Activated CD4-positive, alpha-beta T cell treated with anti-CD3 and anti-CD28 coated beads for 36 hours (primary cell): Measurements from ENCODE around the gene RAB3C. TPM values are rescaled to one million over a fixed set of nuclear protein-coding genes. Genes with fewer than 3 reads are reported as not detected.

ENCODE experiments used
- ATAC-seq: fragments of 200-7000 bp; cut with Tn5 transposase; one replicate; pipeline ENCODE4 v1.10.0; 2021; ENCODE audit warnings: mild to moderate bottlenecking, moderate library complexity
- CTCF ChIA-PET: fragments of 350-600 bp; sonication (Branson Sonifier 250); formaldehyde crosslinking; loops from one replicate; lab custom pipeline; 2021; ENCODE audit warnings: antibody characterized with exemption; lab: Charles Lee
- POLR2A ChIA-PET: fragments of 350-600 bp; sonication (Branson Sonifier 250); formaldehyde crosslinking; loops from one replicate; lab custom pipeline; 2021; ENCODE audit warnings: antibody characterized with exemption, inconsistent platforms; lab: Charles Lee
- DNase-seq: peaks from one replicate; pipeline ENCODE4 v3.0.0-alpha.2; 2020
- H3K27ac Mint-ChIP-seq: one replicate; pipeline ENCODE4 v1.8.0; 2021; ENCODE audit warnings: mixed read lengths
- H3K27me3 Mint-ChIP-seq: one replicate; pipeline ENCODE4 v1.8.0; 2021; ENCODE audit warnings: mixed read lengths
- H3K36me3 Mint-ChIP-seq: one replicate; pipeline ENCODE4 v1.8.0; 2021; ENCODE audit warnings: low read depth, mixed read lengths
- H3K4me1 Mint-ChIP-seq: one replicate; pipeline ENCODE4 v1.8.0; 2021; ENCODE audit warnings: mixed read lengths
- H3K4me3 Mint-ChIP-seq: one replicate; pipeline ENCODE4 v1.8.0; 2021; ENCODE audit warnings: mild to moderate bottlenecking, moderate library complexity, mixed read lengths
- H3K9me3 Mint-ChIP-seq: one replicate; pipeline ENCODE4 v1.8.0; 2021; ENCODE audit warnings: low read depth, mixed read lengths
- intact Hi-C, 2 experiments: fragments of 100-400 bp; cut with DNase I in 1 of 2; cut with micrococcal nuclease in 1 of 2; formaldehyde crosslinking; loops; one replicate each; pipeline versions ENCODE4 v1.14.2 to v1.15.1; 2022 to 2024; cut with DNase I, micrococcal nuclease
- total RNA-seq, 2 experiments: library from RNA; stranded (reverse); gene quantifications; one replicate each; pipeline ENCODE4 v1.2.3, GENCODE V29; 2021

RAB3C gene
- total RNA-seq, 2 experiments from 2014 or later = not detected

DNA sequence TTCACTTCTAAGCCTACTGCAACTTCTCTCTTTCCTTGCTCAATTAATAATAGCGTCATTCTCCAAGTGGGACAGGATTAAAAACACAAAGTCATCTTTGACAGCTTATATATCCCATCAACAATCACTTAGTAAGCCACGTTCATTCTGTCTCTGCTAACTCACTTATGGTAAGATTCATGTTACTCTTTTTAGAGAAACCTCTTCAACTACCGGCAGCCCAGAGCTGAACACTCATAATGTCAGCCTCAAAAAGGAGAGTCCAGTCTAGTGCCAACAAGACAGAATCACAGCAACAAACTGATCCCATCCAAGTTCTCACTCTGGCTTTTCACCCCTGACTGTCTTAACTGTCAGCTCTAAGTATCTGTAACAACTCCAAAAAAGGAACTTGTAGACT, 196.0 kb downstream of the RAB3C start:
- no peak for ATAC-seq
- Mint-ChIP-seq H3K27ac (no peak overlapping the region), H3K4me3 (no peak overlapping the region), H3K27me3 (peaks cover 31% of the 10 kb centered on the region), H3K4me1 (peaks cover 19% of the 10 kb centered on the region), H3K9me3 (no peaks in the 10 kb centered on the region), H3K36me3 (no peaks in the 10 kb centered on the region)
- ChIA-PET CTCF (interaction anchor here (1.1 to 2.0 kb wide), 2 partner anchors 11 to 46 kb away, joined by 3 to 5 read pairs; no protein-coding TSS in a partner anchor), POLR2A (no interaction called here)
- intact Hi-C loops = no loop called here
- DNase-seq = no peak

DNA sequence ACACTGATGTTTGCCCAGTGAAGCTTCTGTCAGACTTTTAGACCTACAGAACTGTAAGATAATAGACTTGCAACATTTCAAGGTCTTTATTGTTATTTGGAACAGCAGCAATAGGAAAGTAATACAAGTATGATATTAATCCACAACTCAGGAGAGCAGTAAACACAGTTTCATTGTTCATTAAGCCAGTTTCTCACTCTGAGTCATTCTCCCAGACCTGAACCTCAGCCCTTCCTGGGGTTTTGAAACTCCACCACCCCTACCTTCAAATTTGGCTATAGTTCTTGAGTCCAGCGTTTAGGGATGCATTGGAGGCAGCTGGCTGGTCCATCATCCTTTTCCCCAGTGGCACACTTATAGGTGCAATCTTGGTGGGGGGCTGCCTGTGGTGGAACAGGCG, 203.2 kb downstream of the RAB3C start:
- CTCF ChIA-PET = interaction anchor here (0.6 kb wide), 1 partner anchor 29 kb away, joined by 3 read pairs; no protein-coding TSS in a partner anchor
- no peak overlapping the region for H3K27ac Mint-ChIP-seq
- H3K9me3 Mint-ChIP-seq = no peaks in the 10 kb centered on the region
- DNase-seq = no peak
- H3K36me3 Mint-ChIP-seq = no peaks in the 10 kb centered on the region
- POLR2A ChIA-PET = no interaction called here
- H3K4me3 Mint-ChIP-seq = no peak overlapping the region
- intact Hi-C loops = no loop called here
- peak; percentile 9 for ATAC-seq
- peaks cover 8% of the 10 kb centered on the region for H3K4me1 Mint-ChIP-seq
- peaks cover 21% of the 10 kb centered on the region for H3K27me3 Mint-ChIP-seq

DNA sequence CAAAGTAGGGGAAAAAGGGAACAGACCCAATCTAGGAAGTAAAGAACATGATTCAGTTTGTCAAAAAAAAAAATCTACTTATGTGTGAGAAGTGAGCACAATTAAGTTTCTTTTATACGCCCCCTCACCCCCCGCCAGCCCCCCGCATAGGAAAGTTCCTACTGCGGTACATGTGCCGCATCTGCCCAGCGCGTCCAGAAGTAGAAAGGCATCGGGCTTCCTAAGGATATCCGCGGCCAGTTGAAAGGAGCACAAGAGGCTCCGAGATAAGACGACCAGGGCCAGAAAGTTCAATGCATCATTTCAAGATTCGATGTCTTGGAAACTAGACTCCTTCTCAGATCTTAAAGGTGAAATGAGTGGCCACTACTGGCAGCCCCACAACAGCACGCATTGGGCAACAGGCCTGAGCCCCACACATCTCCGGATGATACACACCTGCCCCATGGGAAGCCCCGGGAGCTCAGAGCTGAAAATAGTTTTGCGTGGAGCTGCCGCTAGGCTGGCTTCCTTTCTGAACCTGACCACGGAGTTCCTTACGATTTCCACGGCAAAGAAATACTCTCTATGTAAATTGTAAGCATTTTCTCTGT, 203.9 kb downstream of the RAB3C start:
- DNase-seq = peak; percentile 42
- H3K27ac Mint-ChIP-seq = no peak overlapping the region
- ChIA-PET CTCF (interaction anchor here (0.6 kb wide), 1 partner anchor 28 kb away, joined by 3 read pairs; no protein-coding TSS in a partner anchor), POLR2A (no interaction called here)
- no peaks in the 10 kb centered on the region for H3K9me3 Mint-ChIP-seq
- no peak overlapping the region for H3K4me3 Mint-ChIP-seq
- peaks cover 22% of the 10 kb centered on the region for H3K27me3 Mint-ChIP-seq
- intact Hi-C loops = no loop called here
- no peaks in the 10 kb centered on the region for H3K36me3 Mint-ChIP-seq
- H3K4me1 Mint-ChIP-seq = peaks cover 8% of the 10 kb centered on the region
- ATAC-seq = peak; percentile 74

DNA sequence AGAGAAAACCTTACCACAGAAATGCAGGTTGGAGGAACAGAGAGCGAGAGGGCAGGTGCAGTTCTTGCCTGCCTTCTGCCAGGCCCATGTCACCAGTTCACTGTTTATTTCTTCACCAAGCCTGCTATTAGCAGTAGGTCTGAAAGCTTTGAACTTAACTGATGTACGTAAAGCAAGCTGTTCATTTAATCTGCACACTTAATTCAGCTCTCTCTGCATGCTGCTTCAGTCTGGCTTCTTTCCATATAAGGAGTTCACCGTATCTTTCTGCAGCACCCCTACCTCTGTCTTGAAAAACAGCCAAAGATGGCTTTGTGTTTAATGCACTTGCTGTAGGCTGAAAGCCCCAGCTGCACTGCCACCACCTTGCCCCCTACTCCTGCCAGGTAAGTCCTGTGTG, 205.1 kb downstream of the RAB3C start:
- H3K36me3 Mint-ChIP-seq = no peaks in the 10 kb centered on the region
- DNase-seq (no peak), ATAC-seq (no peak)
- CTCF ChIA-PET = interaction anchor here (0.6 kb wide), 1 partner anchor 270 kb away, joined by 3 read pairs; no protein-coding TSS in a partner anchor
- POLR2A ChIA-PET = no interaction called here
- no peak overlapping the region for H3K4me3 Mint-ChIP-seq
- intact Hi-C loops = no loop called here
- peaks cover 21% of the 10 kb centered on the region for H3K27me3 Mint-ChIP-seq
- no peaks in the 10 kb centered on the region for H3K9me3 Mint-ChIP-seq
- H3K4me1 Mint-ChIP-seq = peaks cover 8% of the 10 kb centered on the region
- H3K27ac Mint-ChIP-seq = no peak overlapping the region

DNA sequence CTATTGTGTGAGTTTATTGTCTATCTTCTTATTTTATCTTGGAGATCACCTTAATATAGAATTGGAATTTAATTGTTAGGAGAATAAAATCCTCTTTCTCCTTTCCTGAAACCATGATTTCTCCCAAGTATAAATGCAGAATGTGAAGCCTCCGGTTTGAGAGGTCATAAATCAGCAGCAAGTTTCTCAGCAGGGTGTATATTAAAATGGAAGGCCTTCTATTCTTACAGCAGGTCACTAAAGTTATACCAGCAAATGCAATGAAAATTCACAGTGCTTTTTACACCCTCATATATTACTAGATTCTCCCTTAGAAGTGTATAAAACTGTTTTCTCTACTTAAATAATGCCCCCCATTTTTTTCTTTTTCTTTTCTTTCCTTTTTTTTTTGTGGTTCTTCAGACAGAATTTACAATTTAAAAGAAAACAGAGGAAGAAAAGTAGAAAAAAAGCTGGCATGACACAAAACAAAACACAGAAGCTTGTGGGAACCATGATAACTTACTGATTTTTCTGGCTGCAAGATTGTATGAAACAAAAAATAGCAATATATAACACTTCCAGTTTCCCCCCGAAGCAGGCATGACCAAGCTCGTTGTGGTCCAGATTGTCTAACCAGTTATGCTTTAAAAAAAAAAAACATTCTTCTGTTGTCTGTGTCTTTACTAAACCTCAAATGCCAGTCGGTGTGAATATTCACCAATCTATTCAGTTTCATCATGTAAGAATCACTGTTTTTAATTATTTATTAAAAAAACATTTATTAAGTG, 211.2 kb downstream of the RAB3C start:
- Mint-ChIP-seq H3K4me1 (peaks cover 18% of the 10 kb centered on the region), H3K27ac (no peak overlapping the region), H3K4me3 (no peak overlapping the region), H3K36me3 (no peaks in the 10 kb centered on the region), H3K27me3 (peaks cover 26% of the 10 kb centered on the region), H3K9me3 (no peaks in the 10 kb centered on the region)
- ATAC-seq (no peak), DNase-seq (no peak)
- ChIA-PET POLR2A (interaction anchor here (0.7 kb wide), 1 partner anchor 97 kb away, joined by 4 read pairs; no protein-coding TSS in a partner anchor), CTCF (interaction anchor here (0.6 to 1.6 kb wide), 3 partner anchors 9 to 233 kb away, joined by 3 read pairs; no protein-coding TSS in a partner anchor)
- intact Hi-C loops = loop anchor here (1.0 to 2.0 kb wide), 3 partner anchors 18 to 29 kb away; no protein-coding TSS in a partner anchor

DNA sequence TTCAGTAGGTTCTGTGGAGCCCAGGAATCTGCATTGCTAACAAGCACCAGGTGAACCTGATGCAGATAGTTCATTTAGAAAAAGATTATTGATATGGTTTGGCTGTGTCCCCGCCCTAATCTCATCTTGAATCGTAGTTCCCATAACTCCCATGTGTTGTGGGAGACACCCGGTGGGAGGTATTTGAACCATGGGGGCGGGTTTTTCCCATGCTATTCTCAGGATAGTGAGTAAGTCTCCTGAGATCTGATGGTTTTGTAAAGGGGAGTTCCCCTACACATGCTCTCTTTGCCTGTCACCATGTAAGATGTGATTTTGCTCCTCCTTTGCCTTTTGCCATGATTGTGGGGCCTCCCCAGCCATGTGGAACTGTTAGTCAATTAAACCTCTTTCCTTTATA, 212.0 kb downstream of the RAB3C start:
- Mint-ChIP-seq H3K27ac (no peak overlapping the region), H3K36me3 (no peaks in the 10 kb centered on the region), H3K4me3 (no peak overlapping the region), H3K27me3 (peaks cover 29% of the 10 kb centered on the region), H3K9me3 (no peaks in the 10 kb centered on the region), H3K4me1 (peaks cover 18% of the 10 kb centered on the region)
- intact Hi-C loops = loop anchor here (1.0 to 2.0 kb wide), 3 partner anchors 19 to 30 kb away; no protein-coding TSS in a partner anchor
- CTCF ChIA-PET = interaction anchor here (1.6 kb wide), 1 partner anchor 10 kb away, joined by 3 read pairs; no protein-coding TSS in a partner anchor
- DNase-seq (peak; percentile 81), ATAC-seq (peak; percentile 92)
- POLR2A ChIA-PET = no interaction called here

DNA sequence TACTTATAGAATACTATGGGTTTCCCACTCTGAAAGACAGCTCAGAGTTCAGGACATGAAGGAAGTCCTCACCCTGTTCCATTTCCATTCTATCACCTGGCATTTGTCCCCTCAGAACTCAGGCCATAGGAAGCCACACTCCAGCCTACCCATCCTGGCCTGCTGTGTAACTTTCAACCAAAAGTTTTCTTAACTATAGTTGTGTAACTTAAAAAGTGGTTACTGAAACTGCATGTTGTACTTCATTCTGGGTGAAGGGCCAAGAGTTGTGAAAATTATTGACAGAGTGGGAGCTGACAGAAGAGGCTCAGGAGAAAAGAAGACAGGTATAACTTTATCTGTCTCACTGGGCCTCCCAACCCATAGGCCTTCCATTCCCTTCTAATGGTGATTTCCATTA, 212.5 kb downstream of the RAB3C start:
- intact Hi-C loops = loop anchor here in 1 of 2 experiments (2.0 kb wide), 1 partner anchor 31 kb away; no protein-coding TSS in a partner anchor
- DNase-seq = no peak
- no peak for ATAC-seq
- Mint-ChIP-seq H3K9me3 (no peaks in the 10 kb centered on the region), H3K4me3 (no peak overlapping the region), H3K27me3 (peaks cover 28% of the 10 kb centered on the region), H3K36me3 (no peaks in the 10 kb centered on the region), H3K27ac (no peak overlapping the region), H3K4me1 (peaks cover 18% of the 10 kb centered on the region)
- POLR2A ChIA-PET = no interaction called here
- CTCF ChIA-PET = interaction anchor here (1.6 kb wide), 1 partner anchor 11 kb away, joined by 3 read pairs; no protein-coding TSS in a partner anchor

DNA sequence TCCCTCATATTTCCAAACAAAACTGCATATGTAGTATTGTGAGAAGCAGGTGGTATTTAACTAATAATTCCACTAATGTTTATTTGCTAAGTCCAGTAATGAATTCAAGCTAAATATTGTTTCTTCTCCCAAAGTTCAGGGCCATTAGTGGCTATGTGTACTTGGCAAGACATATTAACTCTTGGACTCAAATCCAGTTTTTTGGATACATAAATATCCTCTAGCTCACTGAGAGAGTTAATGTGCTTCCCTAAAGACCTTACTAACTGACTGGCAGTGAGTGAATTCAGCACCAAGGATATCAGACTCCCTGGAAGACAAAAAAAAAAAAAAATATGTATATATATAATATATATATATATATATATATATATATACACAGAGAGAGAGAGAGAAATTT, 214.1 kb downstream of the RAB3C start:
- no peak for ATAC-seq
- H3K4me3 Mint-ChIP-seq = no peak overlapping the region
- ChIA-PET POLR2A (no interaction called here), CTCF (interaction anchor here (1.4 kb wide), 1 partner anchor 20 kb away, joined by 4 read pairs; no protein-coding TSS in a partner anchor)
- H3K9me3 Mint-ChIP-seq = no peaks in the 10 kb centered on the region
- H3K36me3 Mint-ChIP-seq = no peaks in the 10 kb centered on the region
- intact Hi-C loops = no loop called here
- H3K27me3 Mint-ChIP-seq = peaks cover 26% of the 10 kb centered on the region
- H3K27ac Mint-ChIP-seq = no peak overlapping the region
- DNase-seq = no peak
- H3K4me1 Mint-ChIP-seq = peaks cover 18% of the 10 kb centered on the region

DNA sequence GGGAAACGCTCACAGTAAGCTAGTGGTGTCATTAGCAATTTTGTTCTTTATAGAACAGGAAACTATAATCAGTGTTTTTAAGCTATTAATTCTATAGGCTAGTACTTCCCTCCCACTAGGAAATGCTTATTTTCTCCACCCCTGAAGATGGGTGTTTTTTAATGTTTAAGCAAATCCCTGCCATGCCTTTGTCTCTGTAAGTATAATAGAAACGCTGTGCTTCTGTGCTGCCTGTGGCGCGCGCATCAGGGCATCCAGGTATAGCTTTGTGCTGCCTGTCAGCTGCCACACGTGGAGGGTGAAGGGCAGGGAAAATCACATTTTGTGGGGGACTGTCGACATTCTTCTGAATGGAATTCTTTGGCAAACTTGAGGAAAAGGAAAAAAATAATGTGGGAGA, 217.5 kb downstream of the RAB3C start:
- ATAC-seq = no peak
- no peak overlapping the region for H3K4me3 Mint-ChIP-seq
- peaks cover 24% of the 10 kb centered on the region for H3K27me3 Mint-ChIP-seq
- H3K27ac Mint-ChIP-seq = no peak overlapping the region
- ChIA-PET CTCF (interaction anchor here (0.6 to 1.2 kb wide), 3 partner anchors 8 to 1133 kb away, joined by 3 to 4 read pairs (median 3); no protein-coding TSS in a partner anchor), POLR2A (interaction anchor here (0.7 kb wide), 1 partner anchor 409 kb away, joined by 3 read pairs; no protein-coding TSS in a partner anchor)
- no peaks in the 10 kb centered on the region for H3K9me3 Mint-ChIP-seq
- H3K4me1 Mint-ChIP-seq = peaks cover 3% of the 10 kb centered on the region
- H3K36me3 Mint-ChIP-seq = no peaks in the 10 kb centered on the region
- no peak for DNase-seq
- intact Hi-C loops = no loop called here

DNA sequence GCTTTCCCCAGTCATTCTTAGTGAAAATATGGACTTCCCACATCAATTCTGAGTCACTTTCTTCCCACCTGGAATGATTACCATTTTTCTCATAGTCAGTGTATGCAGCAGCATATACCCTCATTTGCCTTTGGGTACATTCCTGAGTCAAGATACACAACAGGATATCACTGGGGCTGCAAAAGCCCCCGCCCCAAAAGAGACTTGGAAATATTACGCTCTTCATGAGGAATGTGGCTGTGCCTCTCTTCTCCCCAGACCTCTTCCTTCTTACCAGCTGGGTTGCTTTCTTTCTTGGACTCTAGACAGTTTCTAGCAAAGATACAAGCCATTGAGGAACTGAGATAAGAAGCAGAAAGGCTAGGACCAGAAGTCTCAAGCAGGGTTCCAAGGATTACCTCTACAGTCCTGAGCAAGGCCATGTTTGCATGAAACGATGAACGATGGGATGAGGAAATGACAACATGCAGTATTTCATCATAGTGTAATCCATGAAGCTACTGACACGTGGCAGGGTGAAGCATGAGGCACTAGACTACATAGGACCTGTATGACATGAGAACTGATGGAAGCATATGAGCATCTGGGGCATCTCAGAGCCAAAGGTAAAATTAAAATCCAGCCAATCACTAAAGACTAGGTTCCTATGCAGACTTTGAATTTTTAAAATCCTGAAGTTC, 218.1 kb downstream of the RAB3C start:
- Mint-ChIP-seq H3K36me3 (no peaks in the 10 kb centered on the region), H3K4me3 (no peak overlapping the region), H3K4me1 (no peaks in the 10 kb centered on the region), H3K27ac (no peak overlapping the region), H3K9me3 (no peaks in the 10 kb centered on the region), H3K27me3 (peaks cover 25% of the 10 kb centered on the region)
- DNase-seq (no peak), ATAC-seq (no peak)
- intact Hi-C loops = no loop called here
- POLR2A ChIA-PET = no interaction called here
- CTCF ChIA-PET = interaction anchor here (0.6 to 1.2 kb wide), 4 partner anchors 8 to 1134 kb away, joined by 3 to 4 read pairs (median 3); no protein-coding TSS in a partner anchor

DNA sequence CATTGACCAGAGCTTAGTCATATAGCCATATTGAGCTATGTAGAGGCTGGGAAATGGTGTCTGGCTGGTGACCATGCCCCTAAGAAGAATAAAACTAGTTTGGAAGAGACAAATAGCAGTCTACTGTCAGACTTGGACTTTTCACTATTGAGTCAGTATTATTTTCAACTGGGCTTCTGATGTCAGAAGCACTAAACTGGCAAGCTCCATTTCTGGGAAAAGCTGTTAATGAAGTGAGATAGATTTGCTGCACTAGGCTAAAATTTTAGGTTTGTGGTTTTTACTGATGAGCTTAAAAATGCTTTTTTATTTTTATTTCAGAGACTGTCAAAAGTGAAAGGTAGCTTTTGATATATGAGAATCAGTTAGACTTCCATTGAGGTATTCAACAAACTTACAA, 220.2 kb downstream of the RAB3C start:
- Mint-ChIP-seq H3K27ac (no peak overlapping the region), H3K36me3 (no peaks in the 10 kb centered on the region), H3K27me3 (peaks cover 14% of the 10 kb centered on the region), H3K4me1 (no peaks in the 10 kb centered on the region), H3K4me3 (no peak overlapping the region), H3K9me3 (no peaks in the 10 kb centered on the region)
- POLR2A ChIA-PET = no interaction called here
- no peak for DNase-seq
- CTCF ChIA-PET = interaction anchor here (0.6 to 0.9 kb wide), 2 partner anchors 8 to 47 kb away, joined by 3 to 4 read pairs; no protein-coding TSS in a partner anchor
- intact Hi-C loops = no loop called here
- no peak for ATAC-seq
